Upper lobe of left lung (tissue), 6 donors: ENCODE measurements around the gene TRNP1. TPM values are rescaled to one million over a fixed set of nuclear protein-coding genes. Genes with fewer than 3 reads are reported as not detected.

ENCODE experiments used
- ATAC-seq, 2 donors: fragments of 200-7000 bp; cut with Tn5 transposase; one replicate each; pipeline ENCODE4 v1.9.1; 2022; ENCODE audit warnings: mild to moderate bottlenecking in 2 of 2, moderate library complexity in 2 of 2; ENCODE audit not compliant: low FRiP score in 2 of 2
- DNase-seq, 2 donors: peaks; one replicate each; pipeline ENCODE4 v3.0.0-alpha.2; 2019 to 2020
- H3K27ac ChIP-seq, 4 donors: fragments of 200-600 bp; sonication (generic); one replicate each; pipeline ENCODE4 v1.5.1; 2016 to 2019
- H3K27me3 ChIP-seq, 4 donors: fragments of 200-600 bp; sonication (generic); one replicate each; pipeline ENCODE4 v1.5.1; 2017 to 2019
- H3K36me3 ChIP-seq, 4 donors: fragments of 200-600 bp; sonication (generic); one replicate each; pipeline ENCODE4 v1.5.1; 2016 to 2019
- H3K4me1 ChIP-seq, 4 donors: fragments of 200-600 bp; sonication (generic); one replicate each; pipeline ENCODE4 v1.5.1; 2018 to 2019
- H3K4me3 ChIP-seq, 4 donors: fragments of 200-600 bp; sonication (generic); one replicate each; pipeline ENCODE4 v1.5.1; 2017 to 2019; ENCODE audit warnings: mild to moderate bottlenecking in 2 of 4, moderate library complexity in 1 of 4
- H3K9me3 ChIP-seq, 4 donors: fragments of 200-600 bp; sonication (generic); one replicate each; pipeline ENCODE4 v1.5.1; 2018 to 2019
- EP300 ChIP-seq, 4 donors: sonication (generic); formaldehyde crosslinking; IDR thresholded peaks; one replicate each; pipeline ENCODE4 v1.5.1; 2017; ENCODE audit warnings: antibody characterized with exemption in 4 of 4, control low read depth in 2 of 4
- POLR2A ChIP-seq, 4 donors: fragments of 450-650 bp; IDR thresholded peaks; one replicate each; pipeline ENCODE4 v1.5.1; 2016 to 2017; ENCODE audit warnings: antibody characterized with exemption in 4 of 4, mild to moderate bottlenecking in 2 of 4
- POLR2AphosphoS5 ChIP-seq, 2 donors: sonication (generic); formaldehyde crosslinking; IDR thresholded peaks; one replicate each; pipeline ENCODE4 v1.5.1; 2017; ENCODE audit warnings: antibody characterized with exemption in 2 of 2
- WGBS, 2 donors: methylation state at CpG; one replicate each; pipeline ENCODE4 v1.1.5; 2017 to 2018; 5-methylcytosine and 5-hydroxymethylcytosine counted together
- total RNA-seq, 6 donors: library from RNA; depleted of rRNA in 4 of 6; stranded (reverse); fragments of >200 nt in 4 of 6; gene quantifications; one replicate each; pipeline versions ENCODE4 v1.1.0 to v1.2.1, GENCODE V29; 2016 to 2021
- TF ChIP-seq, protein P1 (sequence below), 6 experiments: fragments of 450-650 bp in 4 of 6; fragments of 200-600 bp in 2 of 6; sonication (generic) in 2 of 6; IDR thresholded peaks; one replicate each; pipeline ENCODE4 v1.5.1; 2016 to 2019; ENCODE audit warnings: antibody characterized with exemption in 6 of 6
- donor health status: DM: no; HTN: no; CAD: no; lungs with moderate emphysema.
- donor health status: DM: no; HTN: yes; CAD: no; lungs with severe emphysema.

TRNP1 gene
- total RNA-seq, 6 donors from 2014 or later = 9.1 to 38.0 (median 26.0) TPM

DNA sequence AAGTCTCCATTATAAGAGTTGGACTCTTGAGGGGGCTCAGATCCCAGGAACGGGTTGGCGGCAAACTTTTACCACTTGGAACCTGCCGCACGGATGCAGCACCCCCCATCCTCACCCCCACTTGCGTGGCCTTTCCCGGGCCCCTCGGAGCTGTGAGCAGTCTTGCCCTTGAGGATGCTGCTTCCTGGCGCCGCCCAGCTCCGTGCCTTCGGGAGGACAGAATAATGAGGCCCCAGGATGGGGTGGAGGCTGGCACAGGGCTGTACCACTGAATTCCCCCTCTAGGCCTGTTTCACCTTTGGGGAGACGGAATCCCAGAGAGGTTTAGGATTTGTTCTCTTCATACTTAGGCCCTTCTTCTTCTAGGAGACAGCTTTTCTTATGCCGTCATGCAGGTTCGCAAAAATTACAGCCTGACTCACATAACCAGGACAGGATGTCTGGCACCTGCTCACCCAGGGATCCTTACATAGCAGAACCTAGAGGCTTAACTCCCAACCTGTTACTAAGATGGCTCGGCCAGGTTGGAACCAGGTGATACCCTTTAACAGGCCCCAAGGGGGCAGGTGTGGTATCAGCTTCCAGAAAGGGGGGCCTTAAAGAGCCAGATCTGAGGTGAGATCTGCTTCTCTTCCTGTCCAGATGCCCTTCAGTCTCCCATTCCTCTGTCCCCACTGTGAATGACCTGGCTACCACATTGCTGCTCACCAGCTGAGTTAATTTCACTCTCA lies 1.5 kb downstream of the TRNP1 start:
- TF ChIP-seq POLR2A (IDR thresholded peaks at IDR 0.05) (no peak), POLR2AphosphoS5 (IDR thresholded peaks at IDR 0.05) (no peak), EP300 (IDR thresholded peaks at IDR 0.05) (no peak)
- TF ChIP-seq, protein P1, sequence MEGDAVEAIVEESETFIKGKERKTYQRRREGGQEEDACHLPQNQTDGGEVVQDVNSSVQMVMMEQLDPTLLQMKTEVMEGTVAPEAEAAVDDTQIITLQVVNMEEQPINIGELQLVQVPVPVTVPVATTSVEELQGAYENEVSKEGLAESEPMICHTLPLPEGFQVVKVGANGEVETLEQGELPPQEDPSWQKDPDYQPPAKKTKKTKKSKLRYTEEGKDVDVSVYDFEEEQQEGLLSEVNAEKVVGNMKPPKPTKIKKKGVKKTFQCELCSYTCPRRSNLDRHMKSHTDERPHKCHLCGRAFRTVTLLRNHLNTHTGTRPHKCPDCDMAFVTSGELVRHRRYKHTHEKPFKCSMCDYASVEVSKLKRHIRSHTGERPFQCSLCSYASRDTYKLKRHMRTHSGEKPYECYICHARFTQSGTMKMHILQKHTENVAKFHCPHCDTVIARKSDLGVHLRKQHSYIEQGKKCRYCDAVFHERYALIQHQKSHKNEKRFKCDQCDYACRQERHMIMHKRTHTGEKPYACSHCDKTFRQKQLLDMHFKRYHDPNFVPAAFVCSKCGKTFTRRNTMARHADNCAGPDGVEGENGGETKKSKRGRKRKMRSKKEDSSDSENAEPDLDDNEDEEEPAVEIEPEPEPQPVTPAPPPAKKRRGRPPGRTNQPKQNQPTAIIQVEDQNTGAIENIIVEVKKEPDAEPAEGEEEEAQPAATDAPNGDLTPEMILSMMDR (IDR thresholded peaks at IDR 0.05) = no peak
- WGBS, 2 donors = 36 to 62% methylated on average over 6 to 13 of the region's 15 CpGs
- no peaks in the 10 kb centered on the region for H3K36me3 ChIP-seq
- peaks cover 33 to 66% (median 50%) of the 10 kb centered on the region in 4 donors for H3K4me1 ChIP-seq
- no peaks in the 10 kb centered on the region for H3K9me3 ChIP-seq
- H3K27ac ChIP-seq = peak overlapping the region; percentile 58 to 79 (median 70)
- peak overlapping the region in 3 of 4 donors; percentile 75 to 91 (median 81) for H3K4me3 ChIP-seq
- no peak for ATAC-seq
- H3K27me3 ChIP-seq = peaks cover 0 to 22% (median 8%) of the 10 kb centered on the region in 4 donors
- no peak for DNase-seq

GRCh38 chr1:26996024-26996423 lies 2.5 kb downstream of the TRNP1 start:
- Histone ChIP-seq H3K9me3 (no peaks in the 10 kb centered on the region), H3K27ac (peak overlapping the region in 1 of 4 donors; percentile 3), H3K36me3 (no peaks in the 10 kb centered on the region), H3K4me3 (peak overlapping the region in 1 of 4 donors; percentile 91), H3K27me3 (peaks cover 0 to 22% (median 8%) of the 10 kb centered on the region in 4 donors), H3K4me1 (peaks cover 37 to 71% (median 54%) of the 10 kb centered on the region in 4 donors)
- no peak for ATAC-seq
- TF ChIP-seq POLR2AphosphoS5 (IDR thresholded peaks at IDR 0.05) (no peak), EP300 (IDR thresholded peaks at IDR 0.05) (no peak), POLR2A (IDR thresholded peaks at IDR 0.05) (no peak)
- TF ChIP-seq, protein P1 (IDR thresholded peaks at IDR 0.05) = no peak
- WGBS, 2 donors = 58 to 78% methylated on average over 1 of the region's 1 CpG
- no peak for DNase-seq

DNA sequence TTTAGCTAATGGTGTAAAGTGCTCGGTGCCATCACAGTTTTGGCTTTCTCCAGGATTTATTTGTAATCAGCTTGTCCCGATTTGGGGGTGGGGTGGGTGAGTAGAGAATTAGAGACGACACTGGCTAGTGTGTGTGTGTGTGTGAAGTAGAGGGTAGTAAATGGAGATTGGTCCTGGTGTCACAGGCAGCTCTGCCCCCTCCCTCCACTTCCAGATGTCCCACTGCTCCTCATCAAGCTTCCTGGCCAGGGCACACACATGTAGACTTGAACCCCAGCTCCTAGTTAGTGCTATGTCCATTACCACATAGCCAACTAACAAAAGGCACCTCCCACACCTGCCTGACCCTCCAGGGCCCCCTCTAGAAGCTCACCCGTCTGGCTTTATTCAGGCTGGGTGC lies 3.2 kb downstream of the TRNP1 start:
- H3K36me3 ChIP-seq = no peaks in the 10 kb centered on the region
- peaks cover 0 to 22% (median 8%) of the 10 kb centered on the region in 4 donors for H3K27me3 ChIP-seq
- H3K4me1 ChIP-seq = peaks cover 35 to 71% (median 57%) of the 10 kb centered on the region in 4 donors
- 81 to 95% methylated on average over 4 of the region's 4 CpGs for WGBS, 2 donors
- TF ChIP-seq, protein P1 (IDR thresholded peaks at IDR 0.05) = no peak
- TF ChIP-seq POLR2A (IDR thresholded peaks at IDR 0.05) (no peak), POLR2AphosphoS5 (IDR thresholded peaks at IDR 0.05) (no peak), EP300 (IDR thresholded peaks at IDR 0.05) (no peak)
- H3K9me3 ChIP-seq = no peaks in the 10 kb centered on the region
- peak overlapping the region in 1 of 4 donors; percentile 91 for H3K4me3 ChIP-seq
- ATAC-seq = no peak
- no peak overlapping the region for H3K27ac ChIP-seq
- no peak for DNase-seq

DNA sequence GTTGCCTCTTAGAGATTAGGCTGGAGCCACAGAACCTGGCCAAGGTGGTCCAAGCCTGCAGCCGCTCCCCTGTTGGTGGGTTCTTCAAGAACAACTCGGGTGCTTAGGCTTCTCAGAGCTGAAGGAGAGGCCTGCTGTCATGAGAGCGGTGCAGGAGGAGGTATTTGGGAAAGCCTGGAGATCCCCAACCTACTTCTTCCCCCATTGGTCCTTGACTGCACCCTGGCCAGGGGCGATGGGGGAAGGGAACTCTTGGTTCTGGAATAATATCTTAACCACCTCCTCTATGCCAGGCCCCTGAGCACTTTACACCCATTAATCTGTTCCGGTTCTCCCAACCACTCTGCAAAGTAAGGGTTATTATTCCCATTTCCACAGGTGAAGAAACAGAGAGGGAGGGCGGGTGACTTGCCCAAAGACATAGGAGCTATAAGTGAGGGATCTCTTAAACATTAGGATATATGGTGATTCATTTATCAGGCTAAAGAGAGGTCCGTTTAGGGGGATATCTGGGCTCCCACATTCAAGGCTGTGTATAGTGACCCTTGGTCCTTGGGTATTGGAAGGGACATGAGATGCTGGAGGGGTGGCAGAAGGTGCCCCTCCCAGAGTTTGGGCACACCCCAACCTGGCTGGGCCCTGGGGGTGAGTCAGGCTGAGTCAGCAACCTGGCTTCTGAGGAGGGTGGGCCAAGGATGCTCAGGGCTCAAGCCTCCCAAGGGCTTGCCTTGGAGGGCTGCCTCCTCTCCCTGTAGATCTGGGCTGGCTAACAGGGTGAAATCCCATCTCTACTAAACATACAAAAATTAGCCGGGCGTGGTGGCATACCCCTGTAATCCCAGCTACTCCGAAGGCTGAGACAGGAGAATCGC lies 5.2 kb downstream of the TRNP1 start:
- ATAC-seq (no peak), DNase-seq (peak in 1 of 2 donors; percentile 27)
- no peaks in the 10 kb centered on the region for H3K9me3 ChIP-seq
- TF ChIP-seq POLR2AphosphoS5 (IDR thresholded peaks at IDR 0.05) (no peak), POLR2A (IDR thresholded peaks at IDR 0.05) (no peak), EP300 (IDR thresholded peaks at IDR 0.05) (no peak)
- TF ChIP-seq, protein P1 (IDR thresholded peaks at IDR 0.05) = no peak
- H3K4me1 ChIP-seq = peaks cover 35 to 64% (median 47%) of the 10 kb centered on the region in 4 donors
- peaks cover 0 to 11% (median 4%) of the 10 kb centered on the region in 4 donors for H3K27me3 ChIP-seq
- peak overlapping the region; percentile 54 to 78 (median 69) for H3K27ac ChIP-seq
- H3K36me3 ChIP-seq = no peaks in the 10 kb centered on the region
- WGBS, 2 donors = 88 to 90% methylated on average over 8 to 11 of the region's 11 CpGs
- H3K4me3 ChIP-seq = no peak overlapping the region
